HL-60 (cell line): ENCODE data around the gene ANKS6.

ENCODE experiments used
- DNase-seq, 2 experiments: peaks; one replicate each; pipeline ENCODE4 v3.0.0-alpha.2; 2010 to 2020; ENCODE audit warnings: low read depth in 1 of 2, low spot score in 1 of 2
- H3K27ac ChIP-seq: fragments of 250-450 bp; sonication (Bioruptor Pico); replicated peaks from 2 replicates; pipeline ENCODE4 v1.5.1; 2020; ENCODE audit warnings: mild to moderate bottlenecking, moderate library complexity
- H3K27me3 ChIP-seq: fragments of 250-450 bp; sonication (Bioruptor Pico); 2 replicates; pipeline ENCODE4 v1.5.1; 2021; ENCODE audit warnings: mild to moderate bottlenecking, moderate library complexity; ENCODE audit not compliant: insufficient read depth, poor library complexity, severe bottlenecking
- H3K4me3 ChIP-seq: replicated peaks from 2 replicates; pipeline ENCODE4 v1.5.1; 2011; ENCODE audit warnings: mild to moderate bottlenecking, control low read depth, low read length; ENCODE audit not compliant: insufficient read depth
- GABPA ChIP-seq: IDR thresholded peaks from 2 replicates; pipeline ENCODE4 v1.6.1; 2012; ENCODE audit warnings: low read depth
- POLR2AphosphoS5 ChIP-seq: IDR thresholded peaks from 2 replicates; pipeline ENCODE4 v1.6.1; 2012; ENCODE audit warnings: low read depth
- SPI1 ChIP-seq: IDR thresholded peaks from 2 replicates; pipeline ENCODE4 v1.6.1; 2012; ENCODE audit warnings: low read depth, mild to moderate bottlenecking, borderline replicate concordance
- TF ChIP-seq, protein P1 (sequence below): IDR thresholded peaks from one replicate; pipeline ENCODE4 v1.5.1; 2011; ENCODE audit warnings: low read length, control low read depth, inconsistent platforms; ENCODE audit not compliant: insufficient read depth
- TF ChIP-seq, protein P2 (sequence below): IDR thresholded peaks from 2 replicates; pipeline ENCODE4 v1.6.1; 2012; ENCODE audit warnings: low read depth; ENCODE audit not compliant: insufficient replicate concordance

ANKS6 gene

GRCh38 chr9:98743329-98743728 lies 53.0 kb downstream of the ANKS6 start:
- TF ChIP-seq, protein P1, sequence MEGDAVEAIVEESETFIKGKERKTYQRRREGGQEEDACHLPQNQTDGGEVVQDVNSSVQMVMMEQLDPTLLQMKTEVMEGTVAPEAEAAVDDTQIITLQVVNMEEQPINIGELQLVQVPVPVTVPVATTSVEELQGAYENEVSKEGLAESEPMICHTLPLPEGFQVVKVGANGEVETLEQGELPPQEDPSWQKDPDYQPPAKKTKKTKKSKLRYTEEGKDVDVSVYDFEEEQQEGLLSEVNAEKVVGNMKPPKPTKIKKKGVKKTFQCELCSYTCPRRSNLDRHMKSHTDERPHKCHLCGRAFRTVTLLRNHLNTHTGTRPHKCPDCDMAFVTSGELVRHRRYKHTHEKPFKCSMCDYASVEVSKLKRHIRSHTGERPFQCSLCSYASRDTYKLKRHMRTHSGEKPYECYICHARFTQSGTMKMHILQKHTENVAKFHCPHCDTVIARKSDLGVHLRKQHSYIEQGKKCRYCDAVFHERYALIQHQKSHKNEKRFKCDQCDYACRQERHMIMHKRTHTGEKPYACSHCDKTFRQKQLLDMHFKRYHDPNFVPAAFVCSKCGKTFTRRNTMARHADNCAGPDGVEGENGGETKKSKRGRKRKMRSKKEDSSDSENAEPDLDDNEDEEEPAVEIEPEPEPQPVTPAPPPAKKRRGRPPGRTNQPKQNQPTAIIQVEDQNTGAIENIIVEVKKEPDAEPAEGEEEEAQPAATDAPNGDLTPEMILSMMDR: no peak
- TF ChIP-seq POLR2AphosphoS5 (peak; percentile 34; the same call in 1 of the 2 replicates), SPI1 (peak; percentile 69; the same call in 1 of the 2 replicates), GABPA (no peak)
- TF ChIP-seq, protein P2, sequence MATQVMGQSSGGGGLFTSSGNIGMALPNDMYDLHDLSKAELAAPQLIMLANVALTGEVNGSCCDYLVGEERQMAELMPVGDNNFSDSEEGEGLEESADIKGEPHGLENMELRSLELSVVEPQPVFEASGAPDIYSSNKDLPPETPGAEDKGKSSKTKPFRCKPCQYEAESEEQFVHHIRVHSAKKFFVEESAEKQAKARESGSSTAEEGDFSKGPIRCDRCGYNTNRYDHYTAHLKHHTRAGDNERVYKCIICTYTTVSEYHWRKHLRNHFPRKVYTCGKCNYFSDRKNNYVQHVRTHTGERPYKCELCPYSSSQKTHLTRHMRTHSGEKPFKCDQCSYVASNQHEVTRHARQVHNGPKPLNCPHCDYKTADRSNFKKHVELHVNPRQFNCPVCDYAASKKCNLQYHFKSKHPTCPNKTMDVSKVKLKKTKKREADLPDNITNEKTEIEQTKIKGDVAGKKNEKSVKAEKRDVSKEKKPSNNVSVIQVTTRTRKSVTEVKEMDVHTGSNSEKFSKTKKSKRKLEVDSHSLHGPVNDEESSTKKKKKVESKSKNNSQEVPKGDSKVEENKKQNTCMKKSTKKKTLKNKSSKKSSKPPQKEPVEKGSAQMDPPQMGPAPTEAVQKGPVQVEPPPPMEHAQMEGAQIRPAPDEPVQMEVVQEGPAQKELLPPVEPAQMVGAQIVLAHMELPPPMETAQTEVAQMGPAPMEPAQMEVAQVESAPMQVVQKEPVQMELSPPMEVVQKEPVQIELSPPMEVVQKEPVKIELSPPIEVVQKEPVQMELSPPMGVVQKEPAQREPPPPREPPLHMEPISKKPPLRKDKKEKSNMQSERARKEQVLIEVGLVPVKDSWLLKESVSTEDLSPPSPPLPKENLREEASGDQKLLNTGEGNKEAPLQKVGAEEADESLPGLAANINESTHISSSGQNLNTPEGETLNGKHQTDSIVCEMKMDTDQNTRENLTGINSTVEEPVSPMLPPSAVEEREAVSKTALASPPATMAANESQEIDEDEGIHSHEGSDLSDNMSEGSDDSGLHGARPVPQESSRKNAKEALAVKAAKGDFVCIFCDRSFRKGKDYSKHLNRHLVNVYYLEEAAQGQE: no peak
- peak in 1 of 2 experiments; percentile 44 for DNase-seq
- no peak overlapping the region for H3K27ac ChIP-seq

GRCh38 chr9:98742325-98743280 lies 53.8 kb downstream of the ANKS6 start:
- DNase-seq: no peak
- TF ChIP-seq POLR2AphosphoS5 (no peak), SPI1 (no peak), GABPA (no peak)
- TF ChIP-seq, protein P2: no peak
- TF ChIP-seq, protein P1: no peak

More at GRCh38 chr9:98743329-98743728, 53.0 kb downstream of the ANKS6 start:
- Histone ChIP-seq H3K4me3 (no peak overlapping the region), H3K27me3 (no peaks in the 10 kb centered on the region)

DNA sequence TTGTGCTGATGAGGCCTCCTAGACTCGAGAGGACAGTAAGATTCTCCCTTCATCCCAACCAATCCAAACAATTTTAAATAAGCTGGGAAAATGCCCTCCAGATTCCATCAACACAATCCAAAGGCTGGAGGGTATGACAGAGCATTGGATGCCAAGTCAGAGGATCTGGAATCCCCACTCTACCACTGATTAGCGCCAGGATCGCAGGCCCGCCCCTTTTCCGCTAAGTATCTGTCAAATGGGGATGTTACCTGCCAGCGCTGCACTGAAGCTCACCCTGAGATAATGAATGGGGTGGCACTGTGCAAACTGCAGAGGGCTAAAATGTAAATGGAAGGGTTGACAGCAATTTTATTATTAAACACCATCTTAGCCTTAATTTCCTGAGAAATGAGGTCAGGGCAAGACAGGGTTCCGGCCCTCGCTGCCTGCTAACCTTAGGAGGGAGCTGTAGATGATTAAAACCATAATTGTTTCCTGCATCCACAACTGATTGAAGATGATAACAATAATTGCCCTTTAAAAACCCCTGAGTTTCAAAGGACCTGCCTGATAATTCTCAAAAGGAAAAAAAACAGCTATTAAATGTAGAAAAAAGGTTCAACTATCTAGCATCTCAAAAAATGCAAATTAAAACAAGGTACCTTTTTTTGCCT lies 56.0 kb downstream of the ANKS6 start:
- DNase-seq: no peak
- no peak for TF ChIP-seq SPI1
- TF ChIP-seq, protein P1: no peak
- TF ChIP-seq, protein P2: no peak
- no peak for TF ChIP-seq GABPA
- TF ChIP-seq POLR2AphosphoS5: no peak
- no peaks in the 10 kb centered on the region for H3K27me3 ChIP-seq
- no peak overlapping the region for H3K4me3 ChIP-seq
- no peak overlapping the region for H3K27ac ChIP-seq

More at GRCh38 chr9:98742325-98743280, 53.8 kb downstream of the ANKS6 start:
- Histone ChIP-seq H3K27ac (no peak overlapping the region), H3K27me3 (no peaks in the 10 kb centered on the region), H3K4me3 (no peak overlapping the region)
